Neural cell (in vitro differentiated cells): ENCODE data around the gene EXOC4. TPM values are rescaled to one million over a fixed set of nuclear protein-coding genes. Genes with fewer than 3 reads are reported as not detected.

Experiments used
- H2AFZ ChIP-seq: fragments of 200-600, 300-800 bp; sonication (generic), shearing (Covaris generic); 2 replicates; pipeline ENCODE4 v1.6.0; 2014; ENCODE audit warnings: low read depth, mild to moderate bottlenecking, antibody characterized with exemption, low read length, moderate library complexity
- H3F3A ChIP-seq: fragments of 200-600 bp; shearing (Covaris generic); 2 replicates; pipeline ENCODE4 v1.6.1; 2016; ENCODE audit warnings: mild to moderate bottlenecking, moderate library complexity, mixed read lengths, antibody characterized with exemption, low read length; ENCODE audit not compliant: insufficient read depth, poor library complexity, severe bottlenecking
- H3K27ac ChIP-seq: fragments of 200-600, 300-800 bp; sonication (generic), shearing (Covaris generic); 2 replicates; pipeline ENCODE4 v1.5.1; 2014; ENCODE audit warnings: mild to moderate bottlenecking, low read length, moderate library complexity
- H3K27me3 ChIP-seq: fragments of 300-800, 200-600 bp; sonication (generic), shearing (Covaris generic); 2 replicates; pipeline ENCODE4 v1.6.0; 2014; ENCODE audit warnings: mild to moderate bottlenecking, low read depth, low read length, moderate library complexity; ENCODE audit not compliant: insufficient read depth
- H3K36me3 ChIP-seq: fragments of 300-800, 200-600 bp; sonication (generic), shearing (Covaris generic); 2 replicates; pipeline ENCODE4 v1.5.1; 2014; ENCODE audit warnings: mild to moderate bottlenecking, antibody characterized with exemption, low read length, moderate library complexity; ENCODE audit not compliant: insufficient read depth
- H3K4me2 ChIP-seq: fragments of 300-800, 200-600 bp; sonication (generic), shearing (Covaris generic); 2 replicates; pipeline ENCODE4 v1.6.0; 2014; ENCODE audit warnings: mild to moderate bottlenecking, low read length
- H3K4me3 ChIP-seq: fragments of 300-800, 200-600 bp; sonication (generic), shearing (Covaris generic); 2 replicates; pipeline ENCODE4 v1.5.1; 2014; ENCODE audit warnings: mild to moderate bottlenecking, low read length, moderate library complexity
- H3K79me2 ChIP-seq: fragments of 200-600 bp; shearing (Covaris generic); replicated peaks from 2 replicates; pipeline ENCODE4 v1.6.0; 2014; ENCODE audit warnings: mild to moderate bottlenecking, low read length, moderate library complexity; ENCODE audit not compliant: insufficient read depth
- H3K9ac ChIP-seq: fragments of 300-800, 200-600 bp; sonication (generic), shearing (Covaris generic); 2 replicates; pipeline ENCODE4 v1.6.1; 2016; ENCODE audit warnings: mild to moderate bottlenecking, low read length, mixed read lengths
- H3K9me2 ChIP-seq: fragments of 200-600 bp; shearing (Covaris generic); 2 replicates; pipeline ENCODE4 v1.6.1; 2016; ENCODE audit warnings: mild to moderate bottlenecking, low read length, mixed read lengths; ENCODE audit not compliant: insufficient read depth
- H3K9me3 ChIP-seq: fragments of 200-600, 300-800 bp; sonication (generic), shearing (Covaris generic); 2 replicates; pipeline ENCODE4 v1.6.1; 2016; ENCODE audit warnings: mild to moderate bottlenecking, mixed run types, low read length, moderate library complexity, mixed read lengths
- H4K20me1 ChIP-seq: fragments of 200-600 bp; shearing (Covaris generic); 2 replicates; pipeline ENCODE4 v1.6.1; 2016; ENCODE audit warnings: mild to moderate bottlenecking, mixed run types; ENCODE audit not compliant: insufficient read depth
- CTCF ChIP-seq: fragments of 450-650 bp; IDR thresholded peaks from 2 replicates; pipeline ENCODE4 v1.5.1; 2014; ENCODE audit warnings: antibody characterized with exemption, mild to moderate bottlenecking, moderate library complexity; ENCODE audit not compliant: poor library complexity, severe bottlenecking
- EP300 ChIP-seq: fragments of 450-650 bp; conservative IDR thresholded peaks from 2 replicates; pipeline ENCODE4 v1.6.1; 2014; ENCODE audit warnings: antibody characterized with exemption, mild to moderate bottlenecking, moderate library complexity; ENCODE audit not compliant: poor library complexity, severe bottlenecking
- EZH2 ChIP-seq: fragments of 200-600, 300-800 bp; shearing (Covaris generic), sonication (generic); IDR thresholded peaks from 2 replicates; pipeline ENCODE4 v1.6.1; 2014; ENCODE audit warnings: antibody characterized with exemption, low read length, borderline replicate concordance, mild to moderate bottlenecking; ENCODE audit not compliant: insufficient read depth, poor library complexity, severe bottlenecking
- MXI1 ChIP-seq: fragments of 450-650 bp; conservative IDR thresholded peaks from 2 replicates; pipeline ENCODE4 v1.6.1; 2014; ENCODE audit warnings: antibody characterized with exemption, mild to moderate bottlenecking; ENCODE audit not compliant: poor library complexity, severe bottlenecking
- POLR2AphosphoS5 ChIP-seq: IDR thresholded peaks from 2 replicates; pipeline ENCODE4 v1.6.1; 2012
- RAD21 ChIP-seq: fragments of 450-650 bp; conservative IDR thresholded peaks from 2 replicates; pipeline ENCODE4 v1.6.1; 2014; ENCODE audit warnings: antibody characterized with exemption, mild to moderate bottlenecking, moderate library complexity
- REST ChIP-seq: IDR thresholded peaks from 2 replicates; pipeline ENCODE4 v1.6.1; 2012; ENCODE audit warnings: borderline replicate concordance
- SMC3 ChIP-seq: fragments of 450-650 bp; conservative IDR thresholded peaks from 2 replicates; pipeline ENCODE4 v1.6.1; 2014; ENCODE audit warnings: antibody characterized with exemption, mild to moderate bottlenecking, moderate library complexity; ENCODE audit not compliant: poor library complexity
- TAF1 ChIP-seq: IDR thresholded peaks from 2 replicates; pipeline ENCODE4 v1.6.1; 2012; ENCODE audit warnings: low read depth
- polyA plus RNA-seq: library from polyadenylated mRNA; depleted of rRNA; stranded (reverse); fragments of >200 nt; gene quantifications from 2 replicates; pipeline ENCODE4 v1.2.3, GENCODE V29; 2014

EXOC4 gene
- polyA plus RNA-seq, 1 donor from 2014 or later = 36.5 TPM

GRCh38 chr7:133773601-133774000 lies 520.7 kb downstream of the EXOC4 start:
- no peaks in the 10 kb centered on the region for H3K9me2 ChIP-seq
- no peaks in the 10 kb centered on the region for H3K27me3 ChIP-seq
- H3K79me2 ChIP-seq = no peaks in the 10 kb centered on the region
- H4K20me1 ChIP-seq = no peaks in the 10 kb centered on the region
- no peak overlapping the region for H2AFZ ChIP-seq
- no peak for TF ChIP-seq REST
- TF ChIP-seq CTCF = no peak
- TF ChIP-seq EZH2 = no peak
- TF ChIP-seq RAD21 = no peak
- no peak for TF ChIP-seq SMC3
- TF ChIP-seq TAF1 = no peak
- TF ChIP-seq EP300 = no peak
- no peak for TF ChIP-seq POLR2AphosphoS5
- TF ChIP-seq MXI1 = no peak
- H3K9me3 ChIP-seq = no peaks in the 10 kb centered on the region
- H3K9ac ChIP-seq = no peak overlapping the region
- H3K4me3 ChIP-seq = no peak overlapping the region
- H3F3A ChIP-seq = peaks cover 7% of the 10 kb centered on the region
- H3K36me3 ChIP-seq = no peaks in the 10 kb centered on the region
- H3K4me2 ChIP-seq = no peak overlapping the region
- H3K27ac ChIP-seq = no peak overlapping the region

- Histone ChIP-seq H3K36me3 (no peaks in the 10 kb centered on the region), H3K27me3 (no peaks in the 10 kb centered on the region), H3K9ac (no peak overlapping the region), H3K9me3 (no peaks in the 10 kb centered on the region), H3K4me2 (no peak overlapping the region), H2AFZ (no peak overlapping the region), H3K9me2 (no peaks in the 10 kb centered on the region), H3K79me2 (no peaks in the 10 kb centered on the region), H3K4me3 (no peak overlapping the region), H3F3A (peaks cover 7% of the 10 kb centered on the region), H4K20me1 (no peaks in the 10 kb centered on the region), H3K27ac (no peak overlapping the region)
- TF ChIP-seq CTCF (no peak), EZH2 (no peak), SMC3 (no peak)
Observed at GRCh38 chr7:133775201-133775600, 522.3 kb downstream of the EXOC4 start.
